Measurements from ENCODE around the gene ALK. TPM values are rescaled to one million over a fixed set of nuclear protein-coding genes. Genes with fewer than 3 reads are reported as not detected.

Gene ALK
- total RNA-seq, 1 donor from 2014 or later: 1.1 TPM

DNA sequence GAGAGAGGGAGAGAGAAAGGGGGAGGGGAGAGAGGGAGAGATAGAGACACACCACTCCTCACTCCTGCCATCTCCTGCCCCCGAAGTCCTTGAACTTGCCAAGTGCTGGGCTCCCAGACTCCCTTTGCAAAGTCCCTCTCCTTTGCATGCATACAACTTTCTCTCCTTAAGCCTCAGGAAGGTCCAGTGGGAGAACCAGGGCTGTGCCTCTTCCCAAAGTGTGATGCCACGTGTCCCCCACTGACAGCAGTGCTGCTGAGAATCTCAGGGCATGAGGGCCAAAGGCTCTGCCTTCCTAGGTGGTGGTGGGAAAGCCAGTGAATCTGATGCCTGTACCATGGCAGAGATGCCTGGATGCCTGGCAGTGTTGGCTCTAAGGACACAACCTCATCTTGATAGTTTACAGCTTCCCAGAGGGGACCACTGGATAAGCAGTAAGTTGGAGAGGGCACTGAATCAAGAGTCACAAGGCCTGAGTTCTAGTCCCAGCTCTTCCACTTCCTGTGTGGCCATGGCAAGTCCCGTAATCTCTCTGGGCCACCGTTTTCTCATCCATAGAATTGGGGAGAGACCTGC lies 702.7 kb downstream of the ALK start:
- H3K36me3 ChIP-seq: no peaks in the 10 kb centered on the region
- no peak for DNase-seq

GRCh38 chr2:29218071-29218470 lies 703.3 kb downstream of the ALK start:
- ATAC-seq (no peak), DNase-seq (no peak)
- intact Hi-C loops (cut with DNase I): no loop called here
- H3K36me3 ChIP-seq: no peaks in the 10 kb centered on the region
- no peak overlapping the region for H3K27ac ChIP-seq
- no peaks in the 10 kb centered on the region for H3K27me3 ChIP-seq (ENCODE audit: low read depth)
- no peaks in the 10 kb centered on the region for H3K9me3 ChIP-seq
- no peak for TF ChIP-seq CTCF (IDR thresholded peaks at IDR 0.05)
- no peaks in the 10 kb centered on the region for H3K4me1 ChIP-seq
- no peak overlapping the region for H3K4me3 ChIP-seq

More for the DNA sequence above, 702.7 kb downstream of the ALK start:
- ATAC-seq: no peak
- H3K4me1 ChIP-seq: peaks cover 5% of the 10 kb centered on the region
- no peaks in the 10 kb centered on the region for H3K9me3 ChIP-seq
- H3K27ac ChIP-seq: no peak overlapping the region
- no peaks in the 10 kb centered on the region for H3K27me3 ChIP-seq (ENCODE audit: low read depth)
- no peak for TF ChIP-seq CTCF (IDR thresholded peaks at IDR 0.05)
- intact Hi-C loops (cut with DNase I): no loop called here
- H3K4me3 ChIP-seq: no peak overlapping the region

DNA sequence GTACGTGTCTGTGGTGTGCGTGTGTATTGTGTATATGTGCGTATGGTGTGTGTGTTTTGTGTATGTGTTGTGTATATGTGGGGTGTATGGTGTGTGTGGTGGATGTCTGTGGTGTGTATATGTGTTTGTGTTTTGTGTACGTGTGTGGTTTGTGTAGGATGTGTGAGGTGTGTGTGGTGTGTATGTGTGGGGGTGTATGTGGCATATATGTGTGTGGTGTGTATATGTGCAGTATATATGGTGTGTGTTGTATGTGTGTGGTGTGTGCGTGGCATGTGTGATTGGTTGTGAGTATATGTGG lies 704.8 kb downstream of the ALK start:
- Histone ChIP-seq H3K27ac (no peak overlapping the region), H3K27me3 (ENCODE audit: low read depth) (no peaks in the 10 kb centered on the region), H3K36me3 (no peaks in the 10 kb centered on the region), H3K4me1 (no peaks in the 10 kb centered on the region), H3K9me3 (no peaks in the 10 kb centered on the region), H3K4me3 (no peak overlapping the region)
- ATAC-seq (no peak), DNase-seq (no peak)
- TF ChIP-seq CTCF (IDR thresholded peaks at IDR 0.05): no peak
- intact Hi-C loops (cut with DNase I): no loop called here

GRCh38 chr2:29215739-29216608 lies 705.4 kb downstream of the ALK start:
- intact Hi-C loops (cut with DNase I): no loop called here
- TF ChIP-seq CTCF (IDR thresholded peaks at IDR 0.05): no peak
- Histone ChIP-seq H3K4me1 (no peaks in the 10 kb centered on the region), H3K27ac (no peak overlapping the region), H3K27me3 (ENCODE audit: low read depth) (no peaks in the 10 kb centered on the region), H3K36me3 (no peaks in the 10 kb centered on the region), H3K4me3 (no peak overlapping the region), H3K9me3 (no peaks in the 10 kb centered on the region)
- DNase-seq: no peak
- ATAC-seq: peak in 1 of 2 donors; percentile 6

GRCh38 chr2:29215073-29215472 lies 706.3 kb downstream of the ALK start:
- intact Hi-C loops (cut with DNase I): no loop called here

More at GRCh38 chr2:29215073-29215472, 706.3 kb downstream of the ALK start:
- no peak for DNase-seq
- no peaks in the 10 kb centered on the region for H3K27me3 ChIP-seq (ENCODE audit: low read depth)
- H3K27ac ChIP-seq: no peak overlapping the region
- H3K9me3 ChIP-seq: no peaks in the 10 kb centered on the region
- TF ChIP-seq CTCF (IDR thresholded peaks at IDR 0.05): no peak
- no peak overlapping the region for H3K4me3 ChIP-seq
- H3K36me3 ChIP-seq: no peaks in the 10 kb centered on the region
- ATAC-seq: no peak
- H3K4me1 ChIP-seq: no peaks in the 10 kb centered on the region
